Liver (tissue), 9 donors: ENCODE measurements around the gene TFF1. TPM values are rescaled to one million over a fixed set of nuclear protein-coding genes. Genes with fewer than 3 reads are reported as not detected.

Source experiments
- DNase-seq: peaks from one replicate; pipeline ENCODE4 v3.0.0-alpha.2; 2017; ENCODE audit warnings: low spot score
- H3K27ac ChIP-seq, 2 donors: one replicate each; pipeline ENCODE4 v1.7.0; 2013; ENCODE audit warnings: inconsistent platforms in 2 of 2, low read length in 2 of 2, control low read depth in 1 of 2, low read depth in 1 of 2, mild to moderate bottlenecking in 1 of 2
- H3K27me3 ChIP-seq, 4 donors: one replicate each; pipeline versions ENCODE4 v1.6.1 to v1.7.0; 2013; ENCODE audit warnings: low read length in 3 of 4, inconsistent platforms in 1 of 4, mild to moderate bottlenecking in 1 of 4, moderate library complexity in 1 of 4; ENCODE audit not compliant: control insufficient read depth in 4 of 4, insufficient read depth in 4 of 4
- H3K36me3 ChIP-seq, 4 donors: one replicate each; pipeline versions ENCODE4 v1.6.1 to v1.7.0; 2013; ENCODE audit warnings: low read length in 3 of 4, mild to moderate bottlenecking in 3 of 4, low read depth in 1 of 4, moderate library complexity in 1 of 4; ENCODE audit not compliant: control insufficient read depth in 4 of 4, insufficient read depth in 3 of 4
- H3K4me1 ChIP-seq, 4 donors: one replicate each; pipeline versions ENCODE4 v1.6.1 to v1.7.0; 2013; ENCODE audit warnings: low read length in 3 of 4, mild to moderate bottlenecking in 3 of 4, moderate library complexity in 1 of 4; ENCODE audit not compliant: control insufficient read depth in 4 of 4, insufficient read depth in 4 of 4
- H3K4me3 ChIP-seq, 3 donors: one replicate each; pipeline versions ENCODE4 v1.6.1 to v1.7.0; 2013; ENCODE audit warnings: low read length in 3 of 3, control low read depth in 1 of 3, low read depth in 1 of 3, mild to moderate bottlenecking in 1 of 3
- H3K9ac ChIP-seq, 2 donors: one replicate each; pipeline ENCODE4 v1.7.0; 2013; ENCODE audit warnings: low read length in 2 of 2, mild to moderate bottlenecking in 2 of 2, moderate library complexity in 2 of 2, control low read depth in 1 of 2, low read depth in 1 of 2
- H3K9me3 ChIP-seq, 4 donors: one replicate each; pipeline versions ENCODE4 v1.6.1 to v1.7.0; 2013; ENCODE audit warnings: low read length in 3 of 4; ENCODE audit not compliant: control insufficient read depth in 4 of 4
- FOXA2 ChIP-seq: IDR thresholded peaks from 2 replicates; pipeline ENCODE4 v1.6.1; 2016; ENCODE audit warnings: antibody characterized with exemption
- GABPA ChIP-seq, 2 donors: IDR thresholded peaks in 1 of 2; conservative IDR thresholded peaks in 1 of 2; 2 replicates each; pipeline ENCODE4 v1.6.1; 2016; ENCODE audit warnings: antibody characterized with exemption in 2 of 2, mild to moderate bottlenecking in 1 of 2, moderate library complexity in 1 of 2
- HNF4A ChIP-seq, 2 donors: conservative IDR thresholded peaks; 2 replicates each; pipeline ENCODE4 v1.6.1; 2016; ENCODE audit warnings: antibody characterized with exemption in 2 of 2, mild to moderate bottlenecking in 2 of 2
- JUND ChIP-seq, 2 donors: IDR thresholded peaks; 2 replicates each; pipeline ENCODE4 v1.6.1; 2016; ENCODE audit warnings: antibody characterized with exemption in 2 of 2
- RAD21 ChIP-seq, 2 donors: IDR thresholded peaks; 2 replicates each; pipeline ENCODE4 v1.6.1; 2016; ENCODE audit warnings: antibody characterized with exemption in 2 of 2, mild to moderate bottlenecking in 2 of 2
- RXRA ChIP-seq, 2 donors: IDR thresholded peaks; 2 replicates each; pipeline ENCODE4 v1.6.1; 2017 to 2018; ENCODE audit warnings: antibody characterized with exemption in 2 of 2, mild to moderate bottlenecking in 1 of 2
- SP1 ChIP-seq: IDR thresholded peaks from 2 replicates; pipeline ENCODE4 v1.6.1; 2018; ENCODE audit warnings: antibody characterized with exemption, mild to moderate bottlenecking
- TAF1 ChIP-seq: conservative IDR thresholded peaks from 2 replicates; pipeline ENCODE4 v1.6.1; 2016; ENCODE audit warnings: antibody characterized with exemption, mild to moderate bottlenecking
- YY1 ChIP-seq: IDR thresholded peaks from 2 replicates; pipeline ENCODE4 v1.6.1; 2016; ENCODE audit warnings: antibody characterized with exemption, mild to moderate bottlenecking
- WGBS: extraction: QIAGEN DNeasy Blood & Tissue Kit; methylation state at CpG from one replicate; pipeline ENCODE4 v1.1.7; 2013; 5-methylcytosine and 5-hydroxymethylcytosine counted together
- polyA plus RNA-seq, 2 donors: library from polyadenylated mRNA; stranded (reverse) in 1 of 2; unstranded in 1 of 2; fragments of 200-250 nt in 1 of 2; fragments of >200 nt in 1 of 2; fragmentation: Nextera tagmentation in 1 of 2; extraction: Ambion mirVana in 1 of 2; gene quantifications; one replicate each; pipeline versions ENCODE4 v1.2.1 to v1.2.3, GENCODE V29; 2013 to 2015
- total RNA-seq, 2 donors: library from RNA; depleted of rRNA; stranded (reverse); fragments of >200 nt; gene quantifications; one replicate each; pipeline ENCODE4 v1.2.3, GENCODE V29; 2014
- TF ChIP-seq, protein P1 (sequence below): IDR thresholded peaks from 2 replicates; pipeline ENCODE4 v1.6.1; 2016; ENCODE audit warnings: antibody characterized with exemption
- TF ChIP-seq, protein P2 (sequence below): fragments of 150-350 bp; IDR thresholded peaks from 2 replicates; pipeline ENCODE4 v1.5.1; 2017; ENCODE audit warnings: improper control_type of control experiment, low read depth, low read length; ENCODE audit not compliant: missing input control
- TF ChIP-seq, protein P3 (sequence below): IDR thresholded peaks from 2 replicates; pipeline ENCODE4 v1.6.1; 2016; ENCODE audit warnings: antibody characterized with exemption
- TF ChIP-seq, protein P4 (sequence below): IDR thresholded peaks from 2 replicates; pipeline ENCODE4 v1.6.1; 2016; ENCODE audit warnings: antibody characterized with exemption
- TF ChIP-seq, protein P5 (sequence below): IDR thresholded peaks from 2 replicates; pipeline ENCODE4 v1.6.1; 2016; ENCODE audit warnings: antibody characterized with exemption, mild to moderate bottlenecking
- donor health status: healthy.
- donor health status: healthy.
- donor health status: healthy.
- donor health status: healthy.
- donor health status: healthy.

Gene TFF1
- total and polyA plus RNA-seq, 4 donors, result not detected

DNA sequence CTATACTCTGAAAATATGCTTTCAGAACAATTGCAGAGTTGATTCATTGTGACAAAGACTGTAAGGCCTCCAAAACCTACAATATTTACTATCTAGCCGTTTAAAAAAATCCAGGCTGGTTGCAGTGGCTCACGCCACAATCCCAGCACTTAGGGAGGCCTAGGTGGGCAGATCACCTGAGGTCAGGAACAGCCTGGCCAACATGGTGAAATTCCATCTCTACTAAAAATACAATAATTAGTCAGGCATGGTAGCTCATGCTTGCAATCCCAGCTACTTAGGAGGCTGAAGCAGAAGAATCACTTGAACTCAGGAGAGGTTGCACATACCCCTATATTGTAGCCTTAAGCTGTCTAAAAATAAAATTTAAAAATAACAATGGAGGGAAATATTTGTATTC, 10.3 kb downstream of the TFF1 start:
- no peak overlapping the region for H3K9ac ChIP-seq
- H3K9me3 ChIP-seq, result peaks cover 0 to 12% (median 3%) of the 10 kb centered on the region in 4 donors
- no peak overlapping the region for H3K4me3 ChIP-seq
- no peak overlapping the region for H3K27ac ChIP-seq
- 86% methylated on average over 2 of the region's 2 CpGs for WGBS
- H3K36me3 ChIP-seq, result no peaks in the 10 kb centered on the region
- H3K4me1 ChIP-seq, result no peaks in the 10 kb centered on the region
- DNase-seq, result no peak
- H3K27me3 ChIP-seq, result no peaks in the 10 kb centered on the region
- TF ChIP-seq, protein P1, sequence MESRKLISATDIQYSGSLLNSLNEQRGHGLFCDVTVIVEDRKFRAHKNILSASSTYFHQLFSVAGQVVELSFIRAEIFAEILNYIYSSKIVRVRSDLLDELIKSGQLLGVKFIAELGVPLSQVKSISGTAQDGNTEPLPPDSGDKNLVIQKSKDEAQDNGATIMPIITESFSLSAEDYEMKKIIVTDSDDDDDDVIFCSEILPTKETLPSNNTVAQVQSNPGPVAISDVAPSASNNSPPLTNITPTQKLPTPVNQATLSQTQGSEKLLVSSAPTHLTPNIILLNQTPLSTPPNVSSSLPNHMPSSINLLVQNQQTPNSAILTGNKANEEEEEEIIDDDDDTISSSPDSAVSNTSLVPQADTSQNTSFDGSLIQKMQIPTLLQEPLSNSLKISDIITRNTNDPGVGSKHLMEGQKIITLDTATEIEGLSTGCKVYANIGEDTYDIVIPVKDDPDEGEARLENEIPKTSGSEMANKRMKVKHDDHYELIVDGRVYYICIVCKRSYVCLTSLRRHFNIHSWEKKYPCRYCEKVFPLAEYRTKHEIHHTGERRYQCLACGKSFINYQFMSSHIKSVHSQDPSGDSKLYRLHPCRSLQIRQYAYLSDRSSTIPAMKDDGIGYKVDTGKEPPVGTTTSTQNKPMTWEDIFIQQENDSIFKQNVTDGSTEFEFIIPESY, result no peak
- TF ChIP-seq FOXA2 (no peak), RAD21 (IDR thresholded peaks at IDR 0.05) (no peak), HNF4A (conservative IDR thresholded peaks at IDR 0.05) (no peak), SP1 (no peak), RXRA (IDR thresholded peaks at IDR 0.05) (no peak), TAF1 (no peak)
- TF ChIP-seq, protein P2, sequence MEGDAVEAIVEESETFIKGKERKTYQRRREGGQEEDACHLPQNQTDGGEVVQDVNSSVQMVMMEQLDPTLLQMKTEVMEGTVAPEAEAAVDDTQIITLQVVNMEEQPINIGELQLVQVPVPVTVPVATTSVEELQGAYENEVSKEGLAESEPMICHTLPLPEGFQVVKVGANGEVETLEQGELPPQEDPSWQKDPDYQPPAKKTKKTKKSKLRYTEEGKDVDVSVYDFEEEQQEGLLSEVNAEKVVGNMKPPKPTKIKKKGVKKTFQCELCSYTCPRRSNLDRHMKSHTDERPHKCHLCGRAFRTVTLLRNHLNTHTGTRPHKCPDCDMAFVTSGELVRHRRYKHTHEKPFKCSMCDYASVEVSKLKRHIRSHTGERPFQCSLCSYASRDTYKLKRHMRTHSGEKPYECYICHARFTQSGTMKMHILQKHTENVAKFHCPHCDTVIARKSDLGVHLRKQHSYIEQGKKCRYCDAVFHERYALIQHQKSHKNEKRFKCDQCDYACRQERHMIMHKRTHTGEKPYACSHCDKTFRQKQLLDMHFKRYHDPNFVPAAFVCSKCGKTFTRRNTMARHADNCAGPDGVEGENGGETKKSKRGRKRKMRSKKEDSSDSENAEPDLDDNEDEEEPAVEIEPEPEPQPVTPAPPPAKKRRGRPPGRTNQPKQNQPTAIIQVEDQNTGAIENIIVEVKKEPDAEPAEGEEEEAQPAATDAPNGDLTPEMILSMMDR, result no peak
- TF ChIP-seq, protein P3, sequence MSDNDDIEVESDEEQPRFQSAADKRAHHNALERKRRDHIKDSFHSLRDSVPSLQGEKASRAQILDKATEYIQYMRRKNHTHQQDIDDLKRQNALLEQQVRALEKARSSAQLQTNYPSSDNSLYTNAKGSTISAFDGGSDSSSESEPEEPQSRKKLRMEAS, result no peak
- TF ChIP-seq, protein P4, sequence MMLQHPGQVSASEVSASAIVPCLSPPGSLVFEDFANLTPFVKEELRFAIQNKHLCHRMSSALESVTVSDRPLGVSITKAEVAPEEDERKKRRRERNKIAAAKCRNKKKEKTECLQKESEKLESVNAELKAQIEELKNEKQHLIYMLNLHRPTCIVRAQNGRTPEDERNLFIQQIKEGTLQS, result no peak

DNA sequence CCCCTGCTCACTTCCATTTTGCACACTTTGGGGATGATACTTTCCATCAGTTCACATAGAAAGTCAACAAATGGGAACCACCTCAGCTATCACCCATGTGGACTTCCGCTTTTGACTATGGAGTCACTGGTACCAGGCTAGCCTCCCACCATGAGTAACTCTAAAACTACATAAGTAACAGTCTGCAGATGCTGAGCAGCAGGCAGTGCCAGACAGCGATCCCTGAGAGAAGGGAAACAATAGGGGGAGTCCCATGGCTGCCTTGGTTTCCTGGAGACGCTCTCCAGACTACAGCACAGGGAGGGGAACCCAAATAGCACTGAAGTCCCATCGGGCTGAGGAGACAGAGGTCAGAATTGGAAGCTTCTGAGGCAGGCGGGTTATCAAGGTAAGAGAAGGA, 12.7 kb downstream of the TFF1 start:
- H3K27me3 ChIP-seq, result peaks cover 0 to 5% (median 0%) of the 10 kb centered on the region in 4 donors
- H3K36me3 ChIP-seq, result no peaks in the 10 kb centered on the region
- 85% methylated on average over 5 of the region's 5 CpGs for WGBS
- TF ChIP-seq, protein P5, sequence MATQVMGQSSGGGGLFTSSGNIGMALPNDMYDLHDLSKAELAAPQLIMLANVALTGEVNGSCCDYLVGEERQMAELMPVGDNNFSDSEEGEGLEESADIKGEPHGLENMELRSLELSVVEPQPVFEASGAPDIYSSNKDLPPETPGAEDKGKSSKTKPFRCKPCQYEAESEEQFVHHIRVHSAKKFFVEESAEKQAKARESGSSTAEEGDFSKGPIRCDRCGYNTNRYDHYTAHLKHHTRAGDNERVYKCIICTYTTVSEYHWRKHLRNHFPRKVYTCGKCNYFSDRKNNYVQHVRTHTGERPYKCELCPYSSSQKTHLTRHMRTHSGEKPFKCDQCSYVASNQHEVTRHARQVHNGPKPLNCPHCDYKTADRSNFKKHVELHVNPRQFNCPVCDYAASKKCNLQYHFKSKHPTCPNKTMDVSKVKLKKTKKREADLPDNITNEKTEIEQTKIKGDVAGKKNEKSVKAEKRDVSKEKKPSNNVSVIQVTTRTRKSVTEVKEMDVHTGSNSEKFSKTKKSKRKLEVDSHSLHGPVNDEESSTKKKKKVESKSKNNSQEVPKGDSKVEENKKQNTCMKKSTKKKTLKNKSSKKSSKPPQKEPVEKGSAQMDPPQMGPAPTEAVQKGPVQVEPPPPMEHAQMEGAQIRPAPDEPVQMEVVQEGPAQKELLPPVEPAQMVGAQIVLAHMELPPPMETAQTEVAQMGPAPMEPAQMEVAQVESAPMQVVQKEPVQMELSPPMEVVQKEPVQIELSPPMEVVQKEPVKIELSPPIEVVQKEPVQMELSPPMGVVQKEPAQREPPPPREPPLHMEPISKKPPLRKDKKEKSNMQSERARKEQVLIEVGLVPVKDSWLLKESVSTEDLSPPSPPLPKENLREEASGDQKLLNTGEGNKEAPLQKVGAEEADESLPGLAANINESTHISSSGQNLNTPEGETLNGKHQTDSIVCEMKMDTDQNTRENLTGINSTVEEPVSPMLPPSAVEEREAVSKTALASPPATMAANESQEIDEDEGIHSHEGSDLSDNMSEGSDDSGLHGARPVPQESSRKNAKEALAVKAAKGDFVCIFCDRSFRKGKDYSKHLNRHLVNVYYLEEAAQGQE, result no peak
- no peak for TF ChIP-seq FOXA2
- no peak for TF ChIP-seq HNF4A (conservative IDR thresholded peaks at IDR 0.05)
- no peak for TF ChIP-seq RAD21 (IDR thresholded peaks at IDR 0.05)
- TF ChIP-seq GABPA (IDR thresholded peaks at IDR 0.05 in 1 of 2, conservative IDR thresholded peaks at IDR 0.05 in 1 of 2), result no peak
- no peak for TF ChIP-seq RXRA (IDR thresholded peaks at IDR 0.05)
- TF ChIP-seq, protein P3, result no peak
- no peak for TF ChIP-seq TAF1
- TF ChIP-seq, protein P4, result no peak
- TF ChIP-seq SP1, result no peak
- TF ChIP-seq JUND (IDR thresholded peaks at IDR 0.05), result no peak
- TF ChIP-seq YY1, result no peak
- no peak overlapping the region for H3K4me3 ChIP-seq
- no peak for DNase-seq
- H3K4me1 ChIP-seq, result no peaks in the 10 kb centered on the region
- H3K9me3 ChIP-seq, result peaks cover 0 to 6% (median 3%) of the 10 kb centered on the region in 4 donors
- H3K9ac ChIP-seq, result no peak overlapping the region
- H3K27ac ChIP-seq, result no peak overlapping the region
